Stomach smooth muscle (tissue), 2 donors: ENCODE results near the gene ANO2.

ENCODE experiments used
- H3K27ac ChIP-seq: one replicate; pipeline ENCODE4 v1.7.0; 2013; ENCODE audit warnings: mild to moderate bottlenecking, low read length, inconsistent platforms
- H3K27me3 ChIP-seq, 2 donors: one replicate each; pipeline ENCODE4 v1.7.0; 2013; ENCODE audit warnings: low read length in 2 of 2; ENCODE audit not compliant: insufficient read depth in 2 of 2, control insufficient read depth in 1 of 2
- H3K36me3 ChIP-seq, 2 donors: one replicate each; pipeline ENCODE4 v1.7.0; 2013; ENCODE audit warnings: low read length in 2 of 2; ENCODE audit not compliant: control insufficient read depth in 2 of 2, insufficient read depth in 2 of 2
- H3K4me1 ChIP-seq: one replicate; pipeline ENCODE4 v1.7.0; 2013; ENCODE audit warnings: low read length; ENCODE audit not compliant: control insufficient read depth, insufficient read depth
- H3K4me3 ChIP-seq, 2 donors: one replicate each; pipeline ENCODE4 v1.7.0; 2013; ENCODE audit warnings: low read length in 2 of 2
- H3K9ac ChIP-seq, 2 donors: one replicate each; pipeline ENCODE4 v1.7.0; 2013; ENCODE audit warnings: low read length in 2 of 2, mild to moderate bottlenecking in 1 of 2
- H3K9me3 ChIP-seq, 2 donors: one replicate each; pipeline ENCODE4 v1.7.0; 2013; ENCODE audit warnings: low read length in 2 of 2; ENCODE audit not compliant: control insufficient read depth in 2 of 2
- donor health status: healthy.
- donor health status: Pancreatic carcinoma.

Gene ANO2

GRCh38 chr12:5585178-5585577 lies 359.9 kb downstream of the ANO2 start:
- H3K9me3 ChIP-seq, result peaks cover 0 to 2% of the 10 kb centered on the region in 2 donors
- no peaks in the 10 kb centered on the region for H3K27me3 ChIP-seq
- H3K36me3 ChIP-seq, result no peaks in the 10 kb centered on the region
- H3K9ac ChIP-seq, result no peak overlapping the region
- no peak overlapping the region for H3K4me3 ChIP-seq
- H3K4me1 ChIP-seq, result no peaks in the 10 kb centered on the region
- no peak overlapping the region for H3K27ac ChIP-seq

- no peaks in the 10 kb centered on the region for H3K36me3 ChIP-seq
- no peak overlapping the region for H3K9ac ChIP-seq
- H3K4me1 ChIP-seq, result no peaks in the 10 kb centered on the region
- H3K9me3 ChIP-seq, result peaks cover 0 to 2% of the 10 kb centered on the region in 2 donors
- no peak overlapping the region for H3K27ac ChIP-seq
- no peaks in the 10 kb centered on the region for H3K27me3 ChIP-seq
- H3K4me3 ChIP-seq, result no peak overlapping the region
Measured at GRCh38 chr12:5584412-5585175, 360.5 kb downstream of the ANO2 start.

DNA sequence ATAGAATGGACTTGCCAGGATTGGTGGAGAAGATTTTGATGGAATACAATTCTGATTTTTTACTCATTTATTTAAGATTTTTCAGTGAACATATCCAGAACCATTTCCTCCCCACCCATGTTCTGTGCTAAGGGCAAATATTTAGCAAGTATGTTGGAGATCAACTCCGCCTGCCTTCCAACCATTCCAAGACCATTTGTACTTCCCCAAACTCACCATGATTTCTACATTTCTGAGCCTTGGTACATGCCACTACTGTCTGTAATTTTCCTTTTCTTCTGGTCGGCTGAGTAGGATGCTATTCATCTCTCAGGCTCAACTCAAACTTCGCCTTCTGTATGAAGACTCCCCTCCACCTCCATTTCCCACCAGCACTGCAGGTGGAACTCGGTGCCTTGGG lies 362.5 kb downstream of the ANO2 start:
- Histone ChIP-seq H3K27me3 (no peaks in the 10 kb centered on the region), H3K4me1 (peaks cover 3% of the 10 kb centered on the region), H3K9me3 (peaks cover 0 to 2% of the 10 kb centered on the region in 2 donors), H3K36me3 (no peaks in the 10 kb centered on the region), H3K4me3 (no peak overlapping the region), H3K27ac (no peak overlapping the region), H3K9ac (no peak overlapping the region)

DNA sequence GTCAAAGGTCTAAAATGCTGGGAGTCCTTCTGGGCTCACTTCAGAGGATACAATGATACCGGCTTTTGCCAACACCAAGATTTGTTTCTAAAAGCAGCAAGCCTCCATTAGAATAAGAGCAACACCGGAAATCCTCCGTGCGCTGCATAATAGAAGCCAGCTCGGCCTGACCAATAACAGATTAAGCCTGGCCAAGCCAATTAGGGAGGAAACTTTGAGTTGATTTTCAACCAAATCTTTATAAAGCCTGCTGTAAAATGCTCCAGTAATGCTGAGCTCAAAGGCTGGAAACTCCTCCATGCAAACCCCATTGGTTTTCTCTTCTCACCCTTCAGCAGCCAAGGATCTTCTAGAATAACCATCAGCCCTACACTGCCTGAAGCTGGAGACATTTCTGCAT lies 363.0 kb downstream of the ANO2 start:
- H3K9ac ChIP-seq, result no peak overlapping the region
- peaks cover 7% of the 10 kb centered on the region for H3K4me1 ChIP-seq
- no peak overlapping the region for H3K27ac ChIP-seq
- H3K27me3 ChIP-seq, result no peaks in the 10 kb centered on the region
- H3K36me3 ChIP-seq, result no peaks in the 10 kb centered on the region
- H3K4me3 ChIP-seq, result no peak overlapping the region
- H3K9me3 ChIP-seq, result peaks cover 0 to 2% of the 10 kb centered on the region in 2 donors

GRCh38 chr12:5581616-5582015 lies 363.4 kb downstream of the ANO2 start:
- no peaks in the 10 kb centered on the region for H3K27me3 ChIP-seq
- peaks cover 11% of the 10 kb centered on the region for H3K4me1 ChIP-seq
- peaks cover 0 to 2% of the 10 kb centered on the region in 2 donors for H3K9me3 ChIP-seq
- H3K4me3 ChIP-seq, result no peak overlapping the region
- H3K9ac ChIP-seq, result no peak overlapping the region
- H3K27ac ChIP-seq, result no peak overlapping the region
- H3K36me3 ChIP-seq, result no peaks in the 10 kb centered on the region

- H3K4me3 ChIP-seq, result no peak overlapping the region
- no peaks in the 10 kb centered on the region for H3K36me3 ChIP-seq
- no peaks in the 10 kb centered on the region for H3K27me3 ChIP-seq
- H3K4me1 ChIP-seq, result peaks cover 16% of the 10 kb centered on the region
- H3K27ac ChIP-seq, result no peak overlapping the region
- H3K9ac ChIP-seq, result no peak overlapping the region
- peaks cover 0 to 2% of the 10 kb centered on the region in 2 donors for H3K9me3 ChIP-seq
Measured at GRCh38 chr12:5581019-5581418, 364.0 kb downstream of the ANO2 start.

- no peaks in the 10 kb centered on the region for H3K36me3 ChIP-seq
- H3K27me3 ChIP-seq, result no peaks in the 10 kb centered on the region
- H3K4me3 ChIP-seq, result no peak overlapping the region
- H3K9ac ChIP-seq, result no peak overlapping the region
- no peak overlapping the region for H3K27ac ChIP-seq
- peaks cover 16% of the 10 kb centered on the region for H3K4me1 ChIP-seq
- H3K9me3 ChIP-seq, result no peaks in the 10 kb centered on the region
Measured at GRCh38 chr12:5578775-5579174, 366.3 kb downstream of the ANO2 start.

DNA sequence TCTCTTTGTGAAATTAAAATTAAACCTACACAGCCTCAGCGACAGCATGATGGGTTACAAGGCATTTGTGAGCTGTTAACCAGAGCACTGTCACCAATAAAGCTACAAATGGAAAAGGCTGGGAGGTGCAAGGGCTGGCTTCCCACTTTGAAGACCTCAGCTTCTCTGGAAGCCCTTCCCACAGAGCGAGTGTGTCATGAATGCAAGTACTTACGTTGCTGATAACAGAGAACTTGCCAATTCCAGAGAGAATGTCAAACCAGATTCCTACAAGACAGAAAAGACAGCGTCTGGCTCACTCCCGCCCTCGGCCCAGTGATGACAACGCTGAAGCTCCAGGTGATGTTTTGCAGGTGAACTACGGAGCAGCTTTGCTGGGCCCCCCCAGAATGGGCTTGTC lies 367.3 kb downstream of the ANO2 start:
- Histone ChIP-seq H3K27me3 (no peaks in the 10 kb centered on the region), H3K9ac (no peak overlapping the region), H3K4me3 (no peak overlapping the region), H3K36me3 (no peaks in the 10 kb centered on the region), H3K27ac (no peak overlapping the region), H3K9me3 (no peaks in the 10 kb centered on the region), H3K4me1 (peaks cover 16% of the 10 kb centered on the region)

DNA sequence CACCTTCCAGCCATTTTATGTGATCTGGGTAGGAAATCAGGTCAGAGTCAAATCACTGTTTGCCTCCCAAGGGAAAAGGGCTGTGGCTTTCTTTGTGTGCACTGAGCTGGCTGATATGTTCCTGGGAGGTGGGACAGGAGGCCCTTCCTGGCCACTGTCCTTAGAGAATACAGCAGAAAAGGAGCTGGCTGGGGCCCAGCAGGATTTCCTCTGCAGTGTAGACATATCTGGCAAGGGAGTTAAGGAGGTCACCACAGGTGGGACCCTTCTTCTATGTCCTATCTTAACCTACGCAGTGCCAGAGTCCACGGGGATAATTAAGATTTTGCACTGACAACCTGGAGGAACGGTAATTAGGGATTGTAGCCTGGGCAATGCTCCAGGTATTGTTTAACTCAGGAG lies 367.8 kb downstream of the ANO2 start:
- Histone ChIP-seq H3K27me3 (no peaks in the 10 kb centered on the region), H3K27ac (no peak overlapping the region), H3K9me3 (no peaks in the 10 kb centered on the region), H3K4me3 (no peak overlapping the region), H3K9ac (no peak overlapping the region), H3K36me3 (no peaks in the 10 kb centered on the region), H3K4me1 (peaks cover 16% of the 10 kb centered on the region)

DNA sequence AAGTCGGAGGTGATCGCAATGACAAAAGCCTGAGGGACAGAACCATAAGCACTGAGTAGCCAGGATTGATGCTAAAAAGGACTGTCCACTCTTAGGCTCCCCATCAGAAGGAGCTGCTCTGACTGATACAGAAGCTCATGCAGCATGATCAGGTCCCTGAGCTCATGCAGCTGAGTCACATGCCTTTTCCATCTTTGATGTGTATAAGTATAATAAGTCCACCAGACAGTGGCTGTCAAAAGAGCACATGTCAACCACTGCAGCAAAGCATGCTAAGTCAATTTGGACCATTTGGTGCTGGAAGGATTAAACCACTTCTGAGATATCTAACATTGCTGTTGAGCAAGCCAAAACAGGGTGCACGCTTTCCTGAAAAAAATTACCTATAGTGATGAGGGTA lies 369.1 kb downstream of the ANO2 start:
- no peaks in the 10 kb centered on the region for H3K36me3 ChIP-seq
- H3K27me3 ChIP-seq, result no peaks in the 10 kb centered on the region
- H3K27ac ChIP-seq, result no peak overlapping the region
- no peak overlapping the region for H3K4me3 ChIP-seq
- peaks cover 16% of the 10 kb centered on the region for H3K4me1 ChIP-seq
- no peaks in the 10 kb centered on the region for H3K9me3 ChIP-seq
- no peak overlapping the region for H3K9ac ChIP-seq

GRCh38 chr12:5575232-5575631 lies 369.8 kb downstream of the ANO2 start:
- Histone ChIP-seq H3K9ac (no peak overlapping the region), H3K27me3 (no peaks in the 10 kb centered on the region), H3K36me3 (no peaks in the 10 kb centered on the region), H3K4me3 (no peak overlapping the region), H3K4me1 (peaks cover 16% of the 10 kb centered on the region), H3K27ac (no peak overlapping the region), H3K9me3 (no peaks in the 10 kb centered on the region)
